NB4 (cell line): Measurements from ENCODE around the gene PLCH2.

Source experiments
- CTCF ChIP-seq: IDR thresholded peaks from one replicate; pipeline ENCODE4 v1.5.1; 2012; ENCODE audit warnings: low read depth, low read length
- POLR2A ChIP-seq: IDR thresholded peaks from 2 replicates; pipeline ENCODE4 v1.6.1; 2011; ENCODE audit warnings: mild to moderate bottlenecking; ENCODE audit not compliant: insufficient read length; ENCODE audit errors: extremely low read depth

- TF ChIP-seq CTCF = no peak
- no peak for TF ChIP-seq POLR2A
Measured at GRCh38 chr1:2529784-2530512, 53.9 kb downstream of the PLCH2 start, which contains the start of gene HES5.
